Vagina (tissue), 2 donors: ENCODE data around the gene HEYL.

Source experiments
- CTCF ChIP-seq, 3 experiments: fragments of 450-650 bp in 2 of 3; fragments of 200-600 bp in 1 of 3; sonication (generic) in 1 of 3; IDR thresholded peaks; one replicate each; pipeline ENCODE4 v1.5.1; 2017 to 2019; ENCODE audit warnings: antibody characterized with exemption in 3 of 3, mild to moderate bottlenecking in 2 of 3, moderate library complexity in 2 of 3
- POLR2A ChIP-seq, 2 donors: fragments of 450-650 bp; IDR thresholded peaks; one replicate each; pipeline ENCODE4 v1.6.1; 2017; ENCODE audit warnings: antibody characterized with exemption in 2 of 2, mild to moderate bottlenecking in 2 of 2, moderate library complexity in 2 of 2

DNA sequence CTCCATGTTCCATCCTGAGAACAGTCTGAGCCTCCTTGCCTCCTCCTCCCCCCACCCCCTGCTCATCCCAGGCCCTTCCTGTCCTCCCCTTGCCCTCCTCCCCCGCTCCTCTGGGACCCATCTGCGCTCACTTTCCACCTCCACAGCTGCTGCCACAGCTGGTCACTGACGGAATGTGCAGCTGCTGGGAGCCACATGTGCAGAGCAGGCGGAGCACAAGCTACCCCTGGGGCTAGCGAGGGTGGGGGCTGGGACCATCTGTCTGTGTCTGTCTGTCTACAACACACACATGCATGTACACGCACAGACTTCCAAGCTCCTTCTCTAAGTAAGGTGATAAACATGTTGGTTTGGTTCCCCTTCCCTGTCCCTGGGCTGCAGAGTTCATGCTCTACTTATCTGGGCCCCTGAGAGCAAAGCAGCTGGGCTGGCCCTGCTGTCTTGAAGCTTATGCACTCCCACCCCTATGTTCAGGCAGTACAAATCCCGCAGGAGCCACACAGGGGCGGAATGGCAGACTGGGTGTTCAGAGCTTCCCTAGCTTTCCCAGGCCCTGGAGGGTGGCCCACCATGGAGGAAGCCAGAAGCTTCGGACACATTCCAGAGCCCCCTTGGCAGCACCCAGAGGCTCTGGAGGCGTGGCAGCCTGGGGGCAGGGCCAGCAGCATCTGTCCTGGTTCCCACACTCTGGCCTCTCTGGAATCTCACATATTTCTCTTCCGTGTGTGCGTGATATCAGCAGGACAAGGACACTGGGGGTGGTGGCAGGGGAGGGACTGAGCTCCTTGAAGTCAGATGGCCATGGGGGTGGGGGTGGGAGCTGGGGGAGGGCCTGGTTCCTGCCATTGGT is 7.0 kb upstream of the HEYL start:
- TF ChIP-seq CTCF (IDR thresholded peaks at IDR 0.05) (no peak), POLR2A (IDR thresholded peaks at IDR 0.05) (no peak)
